ENCODE data around the gene MAP1S.

- TF ChIP-seq YY1 (IDR thresholded peaks at IDR 0.05; ENCODE audit: insufficient read depth, insufficient read length) (no peak), SUZ12 (IDR thresholded peaks at IDR 0.05; ENCODE audit: extremely low read depth, insufficient read depth, insufficient read length) (no peak)
Measured at GRCh38 chr19:17775245-17775927, 56.1 kb downstream of the MAP1S start.
